Esophagus squamous epithelium (tissue), 4 donors: ENCODE measurements around the gene ARHGAP12.

Experiments
- CTCF ChIP-seq, 6 experiments: fragments of 450-650 bp in 4 of 6; fragments of 200-600 bp in 2 of 6; sonication (generic) in 2 of 6; IDR thresholded peaks; one replicate each; pipeline ENCODE4 v1.5.1; 2016 to 2019; ENCODE audit warnings: antibody characterized with exemption in 6 of 6, mild to moderate bottlenecking in 4 of 6, moderate library complexity in 4 of 6
- POLR2A ChIP-seq, 4 donors: fragments of 450-650 bp; IDR thresholded peaks; one replicate each; pipeline ENCODE4 v1.6.1; 2017; ENCODE audit warnings: antibody characterized with exemption in 4 of 4, mild to moderate bottlenecking in 4 of 4, moderate library complexity in 3 of 4

- TF ChIP-seq CTCF (IDR thresholded peaks at IDR 0.05) (no peak), POLR2A (IDR thresholded peaks at IDR 0.05) (no peak)
Observed at GRCh38 chr10:31956200-31956946, 27.7 kb upstream of the ARHGAP12 start.
